G401 (cell line): ENCODE results near the gene HOXB3. TPM values are rescaled to one million over a fixed set of nuclear protein-coding genes. Genes with fewer than 3 reads are reported as not detected.
"Not testable (repeated sequence)": the region's sequence is repeated elsewhere in the genome, so short reads cannot be mapped to it uniquely, and the experiment has no call there.

Experiments used
- DNase-seq: peaks from one replicate; pipeline ENCODE4 v3.0.0-alpha.2; 2015; ENCODE audit warnings: low spot score
- in situ Hi-C: cut with HindIII; loops from 2 replicates; pipeline ENCODE4 v1.10.0; 2016; ENCODE audit warnings: low sequenced_read_pairs, mixed read lengths
- total RNA-seq: library from RNA; depleted of rRNA; stranded (reverse); fragments of >200 nt; shearing (Covaris generic); gene quantifications from 2 replicates; pipeline ENCODE4 v1.2.3, GENCODE V29; 2014

Gene HOXB3
- total RNA-seq, 1 experiment from 2014 or later = 12.0 TPM

DNA sequence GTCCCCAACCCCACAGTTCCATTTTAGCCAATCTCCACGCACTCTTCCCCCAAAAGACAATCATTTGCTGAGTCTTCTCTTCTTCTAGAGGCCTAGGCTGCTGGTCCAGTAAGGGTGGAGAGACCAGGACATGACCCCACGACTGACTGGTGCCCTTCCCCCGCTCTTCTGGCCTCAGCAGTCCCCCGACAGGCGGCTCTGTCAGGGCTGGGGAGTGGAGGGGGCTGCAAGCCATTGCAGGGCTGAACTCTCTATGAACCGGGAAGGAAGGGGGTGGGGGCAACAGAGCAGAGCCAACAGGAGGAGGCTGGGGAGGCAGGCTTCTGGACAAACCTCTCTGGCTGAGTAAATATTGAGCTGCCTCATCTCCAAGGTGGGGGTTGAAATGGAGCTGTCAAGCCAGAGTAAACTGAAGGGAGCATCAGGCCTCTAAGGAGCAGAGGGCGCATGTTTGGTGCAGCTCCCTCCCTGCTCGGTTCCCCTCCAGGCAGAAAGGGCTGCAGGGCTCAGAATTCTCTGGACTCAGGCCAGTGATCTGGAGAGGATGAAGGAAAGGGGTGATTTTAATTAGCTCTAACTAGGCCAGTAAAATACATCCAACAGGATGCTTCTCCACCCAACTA, 67.9 kb downstream of the HOXB3 start:
- in situ Hi-C loops = no loop called here
- no peak for DNase-seq

DNA sequence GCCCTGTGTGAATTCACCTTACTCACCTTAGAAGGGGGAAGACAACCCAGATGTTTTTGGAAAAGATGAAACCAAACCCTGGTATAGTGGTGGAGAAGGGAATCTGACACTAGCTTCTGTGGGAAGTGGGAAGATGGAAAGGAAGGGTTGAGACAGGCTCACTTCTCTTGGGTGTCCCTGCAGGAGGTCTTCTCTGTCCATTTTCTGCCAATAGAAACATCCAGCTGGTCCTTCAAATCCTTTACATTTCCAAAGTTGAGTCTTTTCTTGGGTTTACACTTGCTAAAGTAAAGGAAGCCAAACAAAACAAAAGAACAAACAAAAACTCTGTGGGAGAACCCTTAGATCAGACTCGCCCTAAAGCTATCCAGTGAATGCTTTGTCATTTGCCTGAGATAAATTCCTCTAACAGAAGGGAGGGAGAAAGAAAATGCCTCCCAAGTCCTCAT, 69.4 kb downstream of the HOXB3 start:
- no peak for DNase-seq

DNA sequence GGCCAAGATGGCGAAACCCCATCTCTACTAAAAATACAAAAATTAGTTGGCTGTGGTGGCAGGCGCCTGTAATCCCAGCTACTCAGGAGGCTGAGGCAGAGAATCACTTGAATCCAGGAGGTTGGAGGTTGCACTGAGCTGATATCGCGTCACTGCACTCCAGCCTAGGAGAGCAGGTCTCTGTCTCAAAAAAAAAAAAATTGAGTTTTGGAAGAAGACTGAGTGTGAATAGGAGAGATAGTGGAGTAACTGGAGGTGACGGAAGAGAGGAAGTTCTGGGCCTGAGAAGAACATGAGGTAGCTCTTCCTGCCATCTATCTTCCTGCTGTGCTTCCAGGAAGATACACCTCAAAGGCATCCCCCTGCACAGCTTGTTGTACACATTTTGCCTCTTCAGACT, 70.6 kb downstream of the HOXB3 start:
- DNase-seq = no peak
- in situ Hi-C loops = no loop called here

More for the DNA sequence above, 69.4 kb downstream of the HOXB3 start:
- in situ Hi-C loops = no loop called here

DNA sequence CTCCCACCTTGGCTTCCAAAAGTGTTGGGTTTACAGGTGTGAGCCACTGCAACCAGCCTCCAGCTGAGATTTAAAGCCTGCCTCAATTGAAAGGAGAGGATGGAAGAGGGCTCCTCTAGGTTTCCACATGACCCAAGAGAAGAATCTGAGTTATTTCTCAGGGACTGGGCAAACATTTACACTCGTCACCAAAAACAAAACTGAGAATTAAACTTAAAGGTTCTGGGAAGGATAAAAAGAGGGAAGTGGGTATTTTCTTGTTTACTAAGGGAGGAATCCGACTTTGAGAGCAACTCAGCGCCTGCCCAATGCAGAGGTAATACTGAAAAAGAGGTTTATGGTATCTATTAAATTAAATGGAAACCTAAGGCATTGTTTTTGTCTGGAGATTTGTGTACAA, 72.6 kb downstream of the HOXB3 start:
- in situ Hi-C loops = no loop called here
- DNase-seq = no peak

DNA sequence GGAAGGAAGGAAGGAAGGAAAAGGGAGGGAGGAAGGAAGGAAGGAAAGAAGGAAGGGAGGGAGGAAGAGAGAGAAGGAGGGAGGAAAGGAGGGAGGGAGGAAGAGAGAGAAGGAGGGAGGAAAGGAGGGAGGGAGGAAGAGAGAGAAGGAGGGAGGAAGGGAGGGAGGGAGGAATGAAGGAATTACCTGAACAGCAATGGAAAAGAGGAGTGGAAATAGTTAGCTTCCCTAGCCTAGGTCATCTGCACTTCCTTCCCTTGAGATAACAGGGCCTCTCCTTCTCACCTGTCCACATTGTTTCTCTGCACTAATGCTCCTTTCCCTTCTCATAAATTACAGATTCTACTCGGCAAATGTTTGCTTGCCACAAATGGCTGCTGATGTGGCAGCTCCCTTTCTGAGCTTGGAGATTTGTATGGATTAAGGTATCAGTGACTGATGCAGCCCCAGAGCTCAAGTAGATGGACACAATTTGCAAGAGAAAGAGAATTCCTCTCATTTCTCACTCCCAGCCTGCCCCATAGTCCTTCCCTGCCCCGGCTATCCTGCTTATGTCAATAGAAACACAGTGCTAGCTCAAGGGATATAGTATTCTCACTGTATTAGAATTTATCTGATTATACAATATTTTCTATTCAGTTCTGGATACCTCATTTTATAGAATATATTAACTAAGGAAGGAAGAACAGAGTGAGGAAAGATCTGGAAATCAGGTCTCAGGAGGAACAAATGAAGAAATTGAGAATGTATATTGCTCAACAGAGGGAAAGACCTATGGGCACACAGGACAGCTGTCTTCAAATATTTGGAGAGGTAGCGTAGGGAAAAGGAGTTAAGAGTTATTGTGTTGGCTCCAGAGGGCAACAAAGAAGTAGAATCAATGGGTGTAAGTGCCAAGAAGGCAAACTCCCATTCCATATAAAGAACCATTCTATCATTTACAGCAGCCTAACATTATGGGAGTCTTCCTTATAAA, 73.8 kb downstream of the HOXB3 start:
- in situ Hi-C loops = no loop called here
- no peak for DNase-seq

DNA sequence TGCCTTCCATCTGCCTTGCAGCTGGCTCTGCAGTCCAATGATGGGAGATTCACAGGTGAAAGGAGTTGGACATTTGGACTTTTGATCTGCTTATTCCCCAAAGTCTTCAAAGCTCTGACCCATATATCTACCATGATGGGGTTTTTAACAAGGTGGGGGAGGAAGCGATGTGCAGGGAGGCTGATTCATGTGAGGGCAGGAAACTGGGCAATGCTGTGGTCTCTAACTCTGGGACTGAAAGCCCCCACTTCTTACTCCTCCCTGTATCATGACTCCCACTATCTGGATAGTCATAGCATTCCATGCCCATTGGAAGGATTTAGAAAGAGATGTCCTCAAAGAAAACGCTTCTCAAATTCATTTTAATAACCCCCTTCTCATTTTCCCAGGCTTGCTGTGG, 75.6 kb downstream of the HOXB3 start:
- in situ Hi-C loops = no loop called here

DNA sequence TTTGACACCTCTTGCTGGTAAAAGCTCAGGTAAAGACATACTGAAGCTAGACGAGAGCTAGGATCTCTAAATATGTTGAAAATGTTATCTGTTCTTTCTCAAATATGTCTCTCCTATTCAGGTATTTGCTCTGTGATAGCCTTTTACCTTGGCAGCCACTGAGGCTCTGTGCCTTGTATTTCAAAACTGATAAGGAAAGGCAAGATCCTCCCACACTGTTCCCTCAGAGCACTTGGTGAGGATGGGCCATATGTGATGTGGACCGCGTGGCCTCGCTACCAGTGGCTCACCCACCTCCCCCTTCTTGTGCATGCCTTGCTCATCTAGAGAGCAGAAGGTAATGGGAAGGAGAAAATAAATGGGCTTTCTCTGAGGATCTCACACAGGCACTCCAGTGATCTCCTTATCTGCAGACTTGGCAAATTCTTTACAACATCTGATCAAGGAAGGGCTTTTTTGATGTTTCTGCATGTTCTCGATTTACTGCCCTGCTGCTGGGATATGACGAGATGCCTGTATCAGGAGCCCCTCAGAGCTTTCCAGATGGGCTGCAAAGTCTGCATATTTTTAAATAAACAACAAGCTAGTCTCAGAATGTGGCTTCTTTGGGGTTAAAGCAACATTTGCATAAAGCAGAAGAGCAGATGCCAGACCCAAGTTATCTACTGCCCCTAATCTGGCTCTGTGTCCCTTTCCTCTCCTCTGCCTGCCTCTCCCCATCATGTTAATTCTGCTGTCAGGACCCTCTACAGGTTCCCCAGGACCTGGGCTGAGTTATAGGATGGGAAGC, 76.2 kb downstream of the HOXB3 start:
- DNase-seq = no peak
- in situ Hi-C loops = no loop called here

More for the DNA sequence above, 75.6 kb downstream of the HOXB3 start:
- no peak for DNase-seq

DNA sequence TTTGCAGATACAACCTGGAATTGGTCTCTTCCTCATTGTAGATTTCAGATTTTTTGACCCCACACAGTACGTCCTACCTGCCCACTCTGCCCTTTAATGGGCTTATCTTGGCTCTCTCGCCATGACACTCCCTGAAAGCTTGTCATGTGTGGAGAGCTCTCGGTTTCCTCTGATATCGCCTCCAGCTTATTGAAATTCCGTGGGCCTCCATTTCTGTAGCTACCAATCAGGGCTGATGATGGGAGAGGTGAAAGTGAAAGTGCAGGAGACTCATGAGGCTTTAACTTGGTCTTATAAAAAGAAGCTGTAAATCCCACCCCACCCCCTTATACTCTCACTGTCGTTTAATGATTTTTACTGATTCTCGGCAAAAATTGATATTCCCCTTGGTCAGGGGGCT, 76.9 kb downstream of the HOXB3 start:
- DNase-seq = no peak
- in situ Hi-C loops = no loop called here

DNA sequence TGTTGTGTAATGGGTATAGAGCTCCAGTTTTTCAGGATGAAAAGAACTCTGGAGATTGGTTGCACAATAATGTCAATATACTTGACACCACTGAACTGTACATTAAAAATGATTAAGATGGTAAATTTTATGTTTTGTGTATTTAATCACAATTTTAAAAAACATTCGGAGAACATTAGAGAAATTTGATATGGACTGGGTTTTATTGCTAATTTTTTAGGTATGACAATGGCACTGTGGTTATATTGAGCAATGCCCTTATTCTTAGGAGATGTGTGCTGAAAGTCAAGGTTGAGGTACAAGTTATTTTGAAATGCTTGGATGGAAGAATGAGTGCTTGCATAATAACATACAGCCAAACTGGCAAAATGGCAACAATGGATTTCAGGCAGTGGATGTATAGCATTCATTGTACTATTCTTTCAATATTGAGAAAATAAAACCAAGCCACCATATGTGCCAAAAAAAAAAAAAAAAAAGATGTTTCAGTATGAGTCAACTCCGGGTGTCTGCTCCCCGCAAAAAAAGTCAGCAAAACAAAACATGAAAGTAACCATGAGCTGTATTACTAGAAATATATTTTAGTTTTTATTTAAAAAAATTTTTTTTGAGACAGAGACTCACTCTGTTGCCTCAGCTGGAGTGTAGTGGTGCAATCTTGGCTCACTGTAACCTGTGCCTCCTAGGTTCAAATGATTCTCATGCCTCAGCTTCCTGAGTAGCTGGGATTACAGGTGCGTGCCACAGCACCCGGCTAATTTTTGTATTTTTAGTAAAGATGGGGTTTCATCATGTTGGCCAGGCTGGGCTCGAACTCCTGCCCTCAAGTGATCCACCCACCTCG, 79.1 kb downstream of the HOXB3 start:
- in situ Hi-C loops = no loop called here
- no peak for DNase-seq

DNA sequence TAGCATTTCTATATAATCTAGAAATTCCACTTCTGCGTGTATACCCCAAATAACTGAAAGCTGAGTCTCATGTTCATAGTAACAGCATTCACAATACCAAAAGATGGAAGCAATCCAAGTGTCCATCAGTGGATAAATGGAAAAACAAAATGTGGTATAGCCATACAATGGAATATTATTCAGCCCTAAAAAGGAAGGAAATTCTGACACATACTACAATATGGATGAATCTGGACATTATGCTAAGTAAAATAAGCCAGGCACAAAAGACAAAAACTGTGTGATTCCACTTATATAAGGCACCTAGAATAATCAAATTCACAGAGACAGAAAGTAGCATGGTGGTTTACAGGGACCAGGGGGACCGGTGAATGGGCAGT, 79.7 kb downstream of the HOXB3 start:
- no peak for DNase-seq
- in situ Hi-C loops = no loop called here

DNA sequence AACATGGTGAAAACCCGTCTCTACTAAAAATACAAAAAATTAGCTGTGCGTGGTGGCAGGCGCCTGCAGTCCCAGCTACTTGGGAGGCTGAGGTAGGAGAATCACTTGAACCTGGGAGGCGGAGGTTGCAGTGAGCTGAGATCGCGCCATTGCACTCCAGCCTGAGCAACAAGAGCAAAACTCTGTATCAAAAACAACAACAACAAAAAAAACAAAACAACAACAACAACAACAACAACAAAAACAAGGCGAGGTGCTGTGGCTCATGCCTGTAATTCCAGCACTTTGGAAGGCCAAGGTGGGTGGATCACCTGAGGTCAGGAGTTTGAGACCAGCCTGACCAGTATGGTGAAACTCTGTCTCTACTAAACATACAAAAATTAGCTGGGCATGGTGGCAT, 80.3 kb downstream of the HOXB3 start:
- DNase-seq, in situ Hi-C loops: not testable (repeated sequence)

DNA sequence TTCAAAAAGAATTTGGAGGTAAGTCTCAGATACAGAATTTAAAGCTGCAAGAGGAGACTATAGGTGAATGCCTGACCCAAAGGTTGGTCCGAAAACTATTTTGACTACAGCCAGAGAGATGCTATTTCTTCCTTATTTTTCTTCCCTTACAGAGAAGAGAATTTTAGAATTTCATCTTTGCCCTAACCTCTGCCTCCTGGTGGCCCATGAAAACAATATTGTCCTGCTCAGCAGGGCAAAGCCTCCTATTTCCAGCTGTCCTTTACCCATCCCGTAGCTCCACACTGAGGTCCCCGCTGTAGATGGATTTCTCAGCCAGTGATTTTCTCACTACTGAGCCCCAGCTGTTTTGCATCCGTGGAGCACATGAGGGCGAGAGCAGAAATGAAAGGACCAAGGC, 83.8 kb downstream of the HOXB3 start:
- in situ Hi-C loops = no loop called here
- no peak for DNase-seq

DNA sequence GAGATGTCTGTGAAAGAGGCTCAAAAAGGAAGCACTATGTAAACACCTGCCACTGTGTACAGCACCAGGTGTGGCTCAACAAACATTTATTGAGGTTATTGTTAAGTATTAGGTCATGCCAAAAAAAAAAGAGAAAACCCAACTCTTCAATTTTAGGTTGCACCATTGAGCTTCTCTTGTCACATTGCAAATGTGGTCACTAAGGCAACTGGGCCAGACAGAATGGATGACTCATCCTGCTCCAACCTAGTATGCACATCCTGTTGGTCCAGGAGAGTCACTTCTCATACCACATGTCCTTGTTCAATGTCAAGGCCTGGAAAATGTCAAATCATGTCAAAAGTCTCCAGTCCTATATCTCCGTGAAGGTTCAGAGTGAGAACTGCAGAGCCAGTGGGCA, 84.3 kb downstream of the HOXB3 start:
- in situ Hi-C loops = no loop called here
- DNase-seq = no peak

DNA sequence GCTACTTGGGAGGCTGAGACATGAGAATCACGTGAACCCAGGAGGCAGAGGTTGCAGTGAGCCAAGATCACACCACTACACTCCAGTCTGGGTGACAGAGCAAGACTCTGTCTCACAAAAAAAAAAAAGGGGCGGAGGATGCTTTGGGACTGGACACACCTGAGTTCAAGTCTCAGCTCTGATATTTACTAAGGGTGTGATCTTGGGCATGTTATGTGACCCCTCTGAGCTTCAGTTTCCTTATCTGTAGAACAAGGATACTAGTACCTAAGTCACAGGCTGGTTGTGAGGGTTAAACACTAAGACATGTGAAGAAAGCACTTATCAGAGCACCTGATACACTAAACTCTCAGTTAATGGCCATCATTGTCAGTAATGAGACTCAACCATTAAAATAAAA, 85.1 kb downstream of the HOXB3 start:
- in situ Hi-C loops = no loop called here
- DNase-seq = no peak

DNA sequence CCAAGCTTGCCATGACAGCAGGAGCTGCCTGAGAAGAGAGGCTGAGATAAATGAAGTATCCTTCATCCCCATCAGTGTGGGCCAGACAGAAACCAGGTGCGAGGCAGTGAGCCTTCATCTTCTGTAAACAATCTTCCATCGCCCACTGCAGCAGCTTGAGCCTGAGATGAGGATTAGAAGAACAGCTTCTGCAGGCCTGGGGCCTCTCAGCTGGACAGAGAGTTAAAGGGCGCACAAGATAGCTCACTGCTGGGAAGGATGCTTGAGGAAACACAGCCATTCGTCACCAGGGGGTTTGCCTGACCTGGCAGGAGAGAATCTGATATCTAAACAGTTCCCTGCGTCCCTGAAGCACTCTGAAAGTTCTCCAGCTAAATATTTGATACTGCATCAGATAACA, 86.3 kb downstream of the HOXB3 start:
- no peak for DNase-seq
- in situ Hi-C loops = no loop called here

DNA sequence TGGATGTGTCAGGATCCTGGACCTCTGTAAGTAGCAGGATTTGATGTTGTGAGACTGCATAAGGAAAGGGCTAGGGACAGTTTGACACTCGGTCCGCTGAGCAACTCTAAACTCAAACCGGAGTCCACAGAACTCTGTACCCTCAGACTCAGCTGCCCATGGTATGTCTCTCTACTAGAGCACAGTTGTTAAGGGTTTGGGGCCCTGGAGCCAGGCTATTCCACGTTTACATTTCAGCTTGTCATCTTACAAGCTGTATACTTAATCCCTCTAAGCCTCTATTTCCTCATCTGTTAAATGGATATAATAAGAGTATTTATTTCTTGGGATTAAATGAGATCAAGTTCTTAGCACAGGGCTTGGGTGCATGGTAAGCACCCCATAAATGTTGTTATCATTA, 87.1 kb downstream of the HOXB3 start:
- in situ Hi-C loops = no loop called here
- no peak for DNase-seq

DNA sequence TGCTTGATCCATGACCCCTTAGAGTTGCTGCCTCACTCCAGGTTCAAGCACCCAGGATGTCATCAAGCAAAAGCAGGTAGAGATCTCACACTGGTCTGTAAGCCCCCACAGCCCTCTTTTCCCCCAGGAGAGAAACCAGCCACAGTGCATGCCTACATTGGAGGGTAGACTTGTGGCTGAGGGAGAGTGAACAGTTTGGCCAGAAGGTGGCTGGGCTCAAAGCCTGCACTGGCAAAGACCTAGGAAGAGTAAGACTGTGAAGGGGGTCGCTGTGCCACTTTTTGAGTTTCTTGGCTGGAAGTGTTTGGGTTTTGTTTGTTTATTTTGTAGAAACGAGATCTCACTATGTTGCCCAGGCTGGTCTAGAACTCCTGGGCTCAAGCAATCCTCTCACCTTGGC, 87.7 kb downstream of the HOXB3 start:
- DNase-seq = no peak
- in situ Hi-C loops = no loop called here

DNA sequence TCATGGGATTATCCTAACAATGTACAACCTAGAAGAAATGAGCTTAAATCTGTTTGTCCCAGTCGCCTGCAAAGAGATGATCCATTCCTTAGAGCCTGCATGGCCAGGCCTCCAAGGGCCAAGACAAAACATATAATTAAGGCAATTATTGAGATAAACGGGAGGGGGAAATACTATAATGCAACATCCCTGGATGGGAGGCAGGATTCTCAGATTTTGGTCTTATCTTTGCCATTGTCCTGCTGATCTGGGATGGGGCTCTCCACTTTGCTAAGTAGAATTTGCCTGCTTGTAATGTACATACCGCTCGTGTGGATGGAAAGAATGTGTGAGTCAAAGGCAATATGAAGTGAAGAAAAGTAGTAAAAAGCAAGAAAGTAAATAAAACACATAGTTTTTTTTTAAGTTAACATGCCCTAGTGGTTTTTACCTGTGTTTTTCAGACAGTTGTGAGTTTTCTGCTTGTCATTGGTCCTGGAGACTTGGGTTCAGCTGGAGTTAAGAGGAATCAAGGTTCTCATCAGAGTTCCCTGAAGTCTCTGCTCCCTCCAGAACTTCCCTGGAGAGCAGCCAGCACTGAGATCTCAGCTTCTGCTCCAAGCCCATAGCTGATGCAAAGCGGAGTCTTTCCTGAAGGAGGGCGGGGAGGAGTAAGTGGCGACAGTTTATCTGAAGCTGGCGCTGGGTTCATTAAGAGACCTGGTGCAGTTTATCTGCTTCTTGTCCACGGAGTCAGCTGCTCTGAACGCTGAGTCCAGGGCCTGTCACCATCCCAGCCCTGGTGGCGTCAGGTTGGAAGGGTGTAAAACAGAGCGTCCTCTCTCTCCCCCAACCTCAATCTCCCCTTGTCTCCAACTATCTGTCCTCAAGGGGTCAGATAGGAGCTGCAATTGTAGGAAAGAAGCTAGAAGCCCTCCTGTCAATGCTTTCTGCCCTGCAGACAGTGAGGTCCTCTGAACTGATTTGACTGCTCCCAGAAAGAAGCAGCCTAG, 89.3 kb downstream of the HOXB3 start:
- peak; percentile 6 for DNase-seq
- in situ Hi-C loops = no loop called here
